ENCODE measurements around the gene CAMKMT. TPM values are rescaled to one million over a fixed set of nuclear protein-coding genes. Genes with fewer than 3 reads are reported as not detected.

Gene CAMKMT
- total and polyA plus RNA-seq, 8 donors, result 1.4 to 27.4 (median 6.2) TPM

DNA sequence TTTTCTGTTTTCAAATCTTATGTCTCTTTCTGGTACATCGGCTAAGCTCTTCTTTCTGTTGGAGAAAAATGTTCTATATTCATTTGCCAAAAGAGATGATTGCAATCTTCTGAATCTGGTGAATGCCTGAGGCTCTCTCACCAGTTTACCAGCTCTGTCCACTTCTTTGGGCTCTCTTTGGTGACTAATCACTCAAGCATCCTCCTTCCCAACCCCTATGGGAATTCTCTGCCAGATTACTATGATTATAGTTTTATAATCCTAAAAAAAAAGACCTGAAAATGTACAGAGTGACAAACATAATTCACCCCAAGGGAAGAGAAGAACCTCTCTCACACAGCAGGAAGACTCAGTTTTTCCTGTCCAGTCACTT, 187.3 kb downstream of the CAMKMT start:
- no peak for TF ChIP-seq EP300 (IDR thresholded peaks at IDR 0.05)
- no peak for TF ChIP-seq POLR2A (IDR thresholded peaks at IDR 0.05)
- TF ChIP-seq CTCF (IDR thresholded peaks at IDR 0.05), result no peak
- no peak for TF ChIP-seq POLR2AphosphoS5 (IDR thresholded peaks at IDR 0.05)
- Histone ChIP-seq H3K4me1 (peaks cover 0 to 2% (median 0%) of the 10 kb centered on the region in 4 donors), H3K36me3 (no peaks in the 10 kb centered on the region), H3K9me3 (no peaks in the 10 kb centered on the region), H3K4me3 (no peak overlapping the region), H3K27ac (no peak overlapping the region), H3K27me3 (no peaks in the 10 kb centered on the region)
- no peak for DNase-seq
- intact Hi-C loops (cut with DNase I; ENCODE audit: low total_unique reads), result no loop called here
- WGBS, 5 donors, result 76 to 92% (median 82%) methylated on average over 1 of the region's 1 CpG

DNA sequence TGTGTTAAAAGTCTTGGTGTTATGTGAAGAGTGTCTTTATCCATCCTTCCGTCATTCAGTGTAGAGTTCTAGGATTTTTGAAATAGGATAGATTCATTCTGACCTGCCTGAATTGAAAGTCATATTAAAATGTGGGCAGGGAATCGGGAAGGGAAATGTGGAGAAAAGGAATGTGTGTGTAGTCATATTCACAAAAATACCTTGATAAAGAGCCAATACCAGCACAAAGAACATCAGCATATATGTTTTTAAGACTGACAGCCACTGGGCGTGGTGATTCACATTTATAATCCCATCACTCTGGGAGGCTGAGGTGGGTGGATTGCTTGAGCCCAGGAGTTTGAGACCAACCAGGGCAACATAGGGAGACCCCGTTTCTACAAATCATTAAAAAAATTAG, 188.1 kb downstream of the CAMKMT start:
- WGBS, 5 donors, result 93 to 98% (median 96%) methylated on average over 4 of the region's 4 CpGs
- TF ChIP-seq POLR2AphosphoS5 (IDR thresholded peaks at IDR 0.05) (no peak), CTCF (IDR thresholded peaks at IDR 0.05) (no peak), POLR2A (IDR thresholded peaks at IDR 0.05) (no peak), EP300 (IDR thresholded peaks at IDR 0.05) (no peak)
- no peak for DNase-seq
- intact Hi-C loops (cut with DNase I; ENCODE audit: low total_unique reads), result no loop called here
- Histone ChIP-seq H3K4me3 (no peak overlapping the region), H3K27me3 (no peaks in the 10 kb centered on the region), H3K36me3 (no peaks in the 10 kb centered on the region), H3K27ac (no peak overlapping the region), H3K9me3 (no peaks in the 10 kb centered on the region), H3K4me1 (no peaks in the 10 kb centered on the region)

- Histone ChIP-seq H3K4me3 (no peak overlapping the region), H3K27me3 (no peaks in the 10 kb centered on the region), H3K9me3 (no peaks in the 10 kb centered on the region), H3K27ac (no peak overlapping the region), H3K36me3 (no peaks in the 10 kb centered on the region), H3K4me1 (no peaks in the 10 kb centered on the region)
- TF ChIP-seq CTCF (IDR thresholded peaks at IDR 0.05) (no peak), POLR2AphosphoS5 (IDR thresholded peaks at IDR 0.05) (no peak), POLR2A (IDR thresholded peaks at IDR 0.05) (no peak), EP300 (IDR thresholded peaks at IDR 0.05) (no peak)
- intact Hi-C loops (cut with DNase I; ENCODE audit: low total_unique reads), result no loop called here
- WGBS, 5 donors, result 91 to 98% (median 94%) methylated on average over 2 of the region's 2 CpGs
- DNase-seq, result no peak
Measured at GRCh38 chr2:44550561-44550960, 188.8 kb downstream of the CAMKMT start.

- no peak overlapping the region for H3K27ac ChIP-seq
Measured at GRCh38 chr2:44551497-44551896, 189.8 kb downstream of the CAMKMT start.

More at GRCh38 chr2:44551497-44551896, 189.8 kb downstream of the CAMKMT start:
- Histone ChIP-seq H3K4me1 (no peaks in the 10 kb centered on the region), H3K36me3 (no peaks in the 10 kb centered on the region), H3K9me3 (no peaks in the 10 kb centered on the region), H3K27me3 (no peaks in the 10 kb centered on the region), H3K4me3 (no peak overlapping the region)
- 87 to 97% (median 94%) methylated on average over 1 of the region's 1 CpG for WGBS, 5 donors
- no peak for DNase-seq
- intact Hi-C loops (cut with DNase I; ENCODE audit: low total_unique reads), result no loop called here
- no peak for TF ChIP-seq POLR2AphosphoS5 (IDR thresholded peaks at IDR 0.05)
- TF ChIP-seq CTCF (IDR thresholded peaks at IDR 0.05), result no peak
- TF ChIP-seq EP300 (IDR thresholded peaks at IDR 0.05), result no peak
- no peak for TF ChIP-seq POLR2A (IDR thresholded peaks at IDR 0.05)
